Measurements from ENCODE around the gene GPR132. TPM values are rescaled to one million over a fixed set of nuclear protein-coding genes. Genes with fewer than 3 reads are reported as not detected.

The GPR132 gene
- total RNA-seq, 1 experiment from 2014 or later: not detected

GRCh38 chr14:105076805-105077648 lies 11.8 kb upstream of the GPR132 start:
- no peaks in the 10 kb centered on the region for H3K36me3 ChIP-seq (ENCODE audit: control insufficient read depth, insufficient read depth, low read length)

GRCh38 chr14:105076296-105076804 lies 11.1 kb upstream of the GPR132 start:
- H3K4me3 Mint-ChIP-seq (ENCODE audit: unreplicated experiment): no peak overlapping the region
- Histone ChIP-seq H3K27me3 (replicated peaks; ENCODE audit: control insufficient read depth, insufficient read depth, low read length) (no peaks in the 10 kb centered on the region), H3K4me3 (ENCODE audit: low read depth, low read length) (no peak overlapping the region), H3K36me3 (ENCODE audit: control insufficient read depth, insufficient read depth, low read length) (no peaks in the 10 kb centered on the region), H3K4me1 (peaks cover 11% of the 10 kb centered on the region; the same call in 1 of the 2 replicates), H3K9me3 (no peaks in the 10 kb centered on the region)
- intact Hi-C loops (cut with micrococcal nuclease; ENCODE audit: unreplicated experiment): no loop called here
- POLR2A ChIA-PET: interaction anchor here (0.6 kb wide), 1 partner anchor 58 kb away, joined by 3 read pairs; no protein-coding TSS in a partner anchor
- no peak for TF ChIP-seq CTCF (IDR thresholded peaks at IDR 0.05; ENCODE audit: insufficient read depth in 1 of 2, low read depth in 1 of 2, low read length in 1 of 2, severe bottlenecking in 1 of 2, unreplicated experiment in 1 of 2)
- no TSS peak for BruUV-seq (replicated peaks)
- no peak overlapping the region for H3K27ac Mint-ChIP-seq (ENCODE audit: unreplicated experiment)
- H3K4me1 Mint-ChIP-seq (ENCODE audit: low read depth, unreplicated experiment): peaks cover 13% of the 10 kb centered on the region
- CTCF ChIA-PET: interaction anchor here (0.6 kb wide), 1 partner anchor 30 kb away, joined by 6 read pairs; no protein-coding TSS in a partner anchor
- no peaks in the 10 kb centered on the region for H3K9me3 Mint-ChIP-seq (ENCODE audit: unreplicated experiment)
- no peak for DNase-seq
- peaks cover 4% of the 10 kb centered on the region for H3K27me3 Mint-ChIP-seq (ENCODE audit: insufficient read depth, unreplicated experiment)
- peaks cover 6% of the 10 kb centered on the region for H3K36me3 Mint-ChIP-seq (ENCODE audit: insufficient read depth, unreplicated experiment)

More at GRCh38 chr14:105076805-105077648, 11.8 kb upstream of the GPR132 start:
- H3K4me3 Mint-ChIP-seq (ENCODE audit: unreplicated experiment): no peak overlapping the region
- POLR2A ChIA-PET: no interaction called here
- H3K4me1 Mint-ChIP-seq (ENCODE audit: low read depth, unreplicated experiment): peaks cover 13% of the 10 kb centered on the region
- no TSS peak for BruUV-seq (replicated peaks)
- no peak overlapping the region for H3K27ac Mint-ChIP-seq (ENCODE audit: unreplicated experiment)
- Histone ChIP-seq H3K27me3 (replicated peaks; ENCODE audit: control insufficient read depth, insufficient read depth, low read length) (no peaks in the 10 kb centered on the region), H3K9me3 (no peaks in the 10 kb centered on the region), H3K4me3 (ENCODE audit: low read depth, low read length) (no peak overlapping the region), H3K4me1 (peaks cover 11% of the 10 kb centered on the region; the same call in 1 of the 2 replicates)
- TF ChIP-seq CTCF (IDR thresholded peaks at IDR 0.05; ENCODE audit: insufficient read depth in 1 of 2, low read depth in 1 of 2, low read length in 1 of 2, severe bottlenecking in 1 of 2, unreplicated experiment in 1 of 2): no peak
- intact Hi-C loops (cut with micrococcal nuclease; ENCODE audit: unreplicated experiment): no loop called here
- CTCF ChIA-PET: interaction anchor here (0.6 kb wide), 1 partner anchor 30 kb away, joined by 6 read pairs; no protein-coding TSS in a partner anchor
- no peaks in the 10 kb centered on the region for H3K9me3 Mint-ChIP-seq (ENCODE audit: unreplicated experiment)
- DNase-seq: no peak
- H3K27me3 Mint-ChIP-seq (ENCODE audit: insufficient read depth, unreplicated experiment): peaks cover 4% of the 10 kb centered on the region
- peaks cover 6% of the 10 kb centered on the region for H3K36me3 Mint-ChIP-seq (ENCODE audit: insufficient read depth, unreplicated experiment)

- no peak overlapping the region for H3K4me3 ChIP-seq (ENCODE audit: low read depth, low read length)
- DNase-seq: no peak
- ChIA-PET POLR2A (interaction anchor here (0.6 kb wide), 1 partner anchor 57 kb away, joined by 3 read pairs; no protein-coding TSS in a partner anchor), CTCF (no interaction called here)
- Mint-ChIP-seq H3K4me1 (ENCODE audit: low read depth, unreplicated experiment) (peaks cover 13% of the 10 kb centered on the region), H3K27ac (ENCODE audit: unreplicated experiment) (no peak overlapping the region), H3K4me3 (ENCODE audit: unreplicated experiment) (no peak overlapping the region), H3K36me3 (ENCODE audit: insufficient read depth, unreplicated experiment) (peaks cover 6% of the 10 kb centered on the region), H3K27me3 (ENCODE audit: insufficient read depth, unreplicated experiment) (peaks cover 4% of the 10 kb centered on the region), H3K9me3 (ENCODE audit: unreplicated experiment) (no peaks in the 10 kb centered on the region)
- no peaks in the 10 kb centered on the region for H3K27me3 ChIP-seq (replicated peaks; ENCODE audit: control insufficient read depth, insufficient read depth, low read length)
- H3K9me3 ChIP-seq: no peaks in the 10 kb centered on the region
- TF ChIP-seq CTCF (IDR thresholded peaks at IDR 0.05; ENCODE audit: insufficient read depth in 1 of 2, low read depth in 1 of 2, low read length in 1 of 2, severe bottlenecking in 1 of 2, unreplicated experiment in 1 of 2): no peak
- BruUV-seq (replicated peaks): no TSS peak
- intact Hi-C loops (cut with micrococcal nuclease; ENCODE audit: unreplicated experiment): no loop called here
- no peaks in the 10 kb centered on the region for H3K36me3 ChIP-seq (ENCODE audit: control insufficient read depth, insufficient read depth, low read length)
- H3K4me1 ChIP-seq: peaks cover 11% of the 10 kb centered on the region; the same call in 1 of the 2 replicates
Observed at GRCh38 chr14:105075379-105076295, 10.4 kb upstream of the GPR132 start.
